Measurements from ENCODE around the gene UGP2. TPM values are rescaled to one million over a fixed set of nuclear protein-coding genes. Genes with fewer than 3 reads are reported as not detected.

The UGP2 gene
- total and polyA plus RNA-seq, 10 of the 15 experiments (the other 5 are each of a cell fraction or from before 2014, with no cell fraction given): 40.8 to 98.3 (median 76.1) TPM

GRCh38 chr2:63851691-63852311, 10.1 kb downstream of the UGP2 start:
- ChIA-PET RAD21 (ENCODE audit: unreplicated experiment) (interaction anchor here (2.6 kb wide), 1 partner anchor 9 kb away, joined by 7 read pairs; no protein-coding TSS in a partner anchor), POLR2A (interaction anchor here (3.1 kb wide), 1 partner anchor 11 kb away, joined by 20 read pairs; the partner anchor contains the start of gene UGP2), SMC1A (ENCODE audit: uncharacterized antibody, unreplicated experiment) (interaction anchor here (1.2 to 6.2 kb wide), 4 partner anchors 8 to 255 kb away, joined by 3 to 66 read pairs (median 4); partner anchors contain the start of gene UGP2), CTCF (interaction anchor here (1.7 to 14.9 kb wide), 5 partner anchors 8 to 153 kb away, joined by 4 to 170 read pairs (median 13); partner anchors contain the start of gene UGP2)
- whole genome bisulfite sequencing (ENCODE audit: insufficient coverage, insufficient replicate concordance, low lambda C conversion rate, missing lambda C conversion rate): 100% methylated on average over 1 of the region's 1 CpG
- Histone ChIP-seq H3K4me3 (no peak overlapping the region), H3K27ac (ENCODE audit: control insufficient read depth, insufficient read depth) (no peak overlapping the region), H4K20me1 (ENCODE audit: control insufficient read depth, insufficient read depth) (peaks cover 3% of the 10 kb centered on the region; the same call in 1 of the 2 replicates), H3K9ac (ENCODE audit: control insufficient read depth, insufficient read depth, low read length) (no peak overlapping the region), H3K9me3 (replicated peaks; ENCODE audit: control insufficient read depth, insufficient read depth, low read length) (peaks cover 1% of the 10 kb centered on the region; the same call in 1 of the 3 replicates), H3K27me3 (replicated peaks in 1 of 2; ENCODE audit: control insufficient read depth in 2 of 2, insufficient read depth in 2 of 2, low read length in 1 of 2) (no peaks in the 10 kb centered on the region), H3K4me2 (ENCODE audit: control insufficient read depth, insufficient read depth) (no peak overlapping the region), H3K36me3 (ENCODE audit: control insufficient read depth in 2 of 2, insufficient read depth in 2 of 2, low read length in 1 of 2) (no peaks in the 10 kb centered on the region), H2AFZ (ENCODE audit: control insufficient read depth, low read depth, low read length) (no peak overlapping the region), H3K4me1 (ENCODE audit: control insufficient read depth, insufficient read depth, low read length) (no peaks in the 10 kb centered on the region), H3K79me2 (ENCODE audit: control insufficient read depth, insufficient read depth, low read length) (peaks cover 65% of the 10 kb centered on the region)
- no peak for DNase-seq (ENCODE audit: low read depth, low spot score)
- intact Hi-C loops (cut with micrococcal nuclease; ENCODE audit: unreplicated experiment) (no loop called here), in situ Hi-C loops (cut with MboI) (no loop called here)
- ATAC-seq: no peak
- TF ChIP-seq IKZF1 (conservative IDR thresholded peaks at IDR 0.05) (no peak), POLR2A (IDR thresholded peaks at IDR 0.05; ENCODE audit: low read depth, low read length) (no peak), ZZZ3 (IDR thresholded peaks at IDR 0.05; ENCODE audit: control insufficient read depth, insufficient read length, low read depth) (no peak)
- no peak for FAIRE-seq
- BruUV-seq (replicated peaks): no TSS peak

DNA sequence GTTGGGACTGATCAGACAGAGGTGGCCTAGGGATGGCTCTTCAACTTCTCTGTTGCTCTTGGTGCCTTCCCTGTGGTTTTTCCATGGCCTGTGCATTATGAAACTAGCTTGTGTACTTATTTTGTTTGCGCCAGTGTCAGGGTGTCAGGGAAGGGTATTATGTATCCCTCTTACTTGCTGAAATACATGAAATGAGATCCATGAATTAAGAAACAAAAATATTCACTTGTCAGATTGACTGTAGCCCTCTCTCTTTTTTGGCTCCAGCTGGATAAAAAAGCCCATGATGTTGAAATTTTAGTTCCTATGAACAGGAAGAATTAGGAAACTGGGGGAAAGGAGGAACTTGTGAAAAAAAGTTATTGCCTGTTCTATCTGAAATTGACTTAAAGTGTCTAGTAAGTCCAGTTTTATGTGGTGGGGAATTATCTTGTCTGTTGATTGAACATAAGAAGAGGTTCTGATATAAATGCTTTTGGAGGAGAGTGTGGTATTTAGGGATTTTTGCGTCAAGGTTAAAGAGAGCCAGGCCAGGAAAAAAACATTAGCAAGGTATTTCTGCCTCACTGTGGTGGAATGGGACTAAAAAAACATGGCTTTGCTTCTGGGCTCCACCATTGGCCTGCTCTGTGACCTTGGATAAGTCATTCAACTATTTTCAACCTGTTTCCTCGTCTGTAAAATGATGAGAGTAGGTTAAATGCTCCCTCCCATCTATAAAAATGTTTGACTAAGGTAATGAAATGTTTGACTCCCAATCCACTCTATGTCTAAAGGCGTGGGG, 12.0 kb downstream of the UGP2 start:
- no peaks in the 10 kb centered on the region for H3K4me1 ChIP-seq (ENCODE audit: control insufficient read depth, insufficient read depth, low read length)
- H2AFZ ChIP-seq (ENCODE audit: control insufficient read depth, low read depth, low read length): no peak overlapping the region
- H3K27me3 ChIP-seq (replicated peaks in 1 of 2; ENCODE audit: control insufficient read depth in 2 of 2, insufficient read depth in 2 of 2, low read length in 1 of 2): no peaks in the 10 kb centered on the region
- no peak overlapping the region for H3K9ac ChIP-seq (ENCODE audit: control insufficient read depth, insufficient read depth, low read length)
- no peak for DNase-seq (ENCODE audit: low read depth, low spot score)
- no peaks in the 10 kb centered on the region for H3K9me3 ChIP-seq (replicated peaks; ENCODE audit: control insufficient read depth, insufficient read depth, low read length)
- peaks cover 3% of the 10 kb centered on the region; the same call in 1 of the 2 replicates for H4K20me1 ChIP-seq (ENCODE audit: control insufficient read depth, insufficient read depth)
- H3K36me3 ChIP-seq (ENCODE audit: control insufficient read depth in 2 of 2, insufficient read depth in 2 of 2, low read length in 1 of 2): peaks cover 3 to 7% of the 10 kb centered on the region in 2 experiments; a peak in 2 of 4 replicates
- no peak for ATAC-seq
- no TSS peak for BruUV-seq (replicated peaks)
- no peak overlapping the region for H3K4me2 ChIP-seq (ENCODE audit: control insufficient read depth, insufficient read depth)
- intact Hi-C loops (cut with micrococcal nuclease; ENCODE audit: unreplicated experiment): no loop called here
- ChIA-PET SMC1A (ENCODE audit: uncharacterized antibody, unreplicated experiment) (interaction anchor here (0.9 to 6.2 kb wide), 4 partner anchors 9 to 56 kb away, joined by 3 to 66 read pairs (median 6); partner anchors contain the start of gene UGP2), POLR2A (interaction anchor here (1.0 to 3.1 kb wide), 4 partner anchors 8 to 263 kb away, joined by 3 to 20 read pairs (median 8); partner anchors contain the start of gene UGP2), CTCF (interaction anchor here (1.5 to 14.9 kb wide), 5 partner anchors 8 to 155 kb away, joined by 4 to 170 read pairs (median 10); partner anchors contain the start of gene UGP2), RAD21 (ENCODE audit: unreplicated experiment) (no interaction called here)
- FAIRE-seq: no peak
- in situ Hi-C loops (cut with MboI): no loop called here
- peaks cover 51% of the 10 kb centered on the region for H3K79me2 ChIP-seq (ENCODE audit: control insufficient read depth, insufficient read depth, low read length)
- no peak overlapping the region for H3K4me3 ChIP-seq
- WGBS (ENCODE audit: insufficient coverage, insufficient replicate concordance, low lambda C conversion rate, missing lambda C conversion rate): 82% methylated on average over 4 of the region's 4 CpGs
- H3K27ac ChIP-seq (ENCODE audit: control insufficient read depth, insufficient read depth): no peak overlapping the region
- TF ChIP-seq EZH2 (IDR thresholded peaks at IDR 0.05; ENCODE audit: borderline replicate concordance, control insufficient read depth, low read depth, low read length) (no peak), ASH2L (IDR thresholded peaks at IDR 0.05; ENCODE audit: borderline replicate concordance, low read depth) (no peak), NBN (IDR thresholded peaks at IDR 0.05) (no peak), HDAC2 (IDR thresholded peaks at IDR 0.05) (no peak), HDAC6 (IDR thresholded peaks at IDR 0.05; ENCODE audit: unreplicated experiment) (no peak), NFYA (IDR thresholded peaks at IDR 0.05; ENCODE audit: borderline replicate concordance, low read depth, low read length) (no peak), STAT1 (conservative IDR thresholded peaks at IDR 0.05) (no peak)
- TF ChIP-seq, protein P1, sequence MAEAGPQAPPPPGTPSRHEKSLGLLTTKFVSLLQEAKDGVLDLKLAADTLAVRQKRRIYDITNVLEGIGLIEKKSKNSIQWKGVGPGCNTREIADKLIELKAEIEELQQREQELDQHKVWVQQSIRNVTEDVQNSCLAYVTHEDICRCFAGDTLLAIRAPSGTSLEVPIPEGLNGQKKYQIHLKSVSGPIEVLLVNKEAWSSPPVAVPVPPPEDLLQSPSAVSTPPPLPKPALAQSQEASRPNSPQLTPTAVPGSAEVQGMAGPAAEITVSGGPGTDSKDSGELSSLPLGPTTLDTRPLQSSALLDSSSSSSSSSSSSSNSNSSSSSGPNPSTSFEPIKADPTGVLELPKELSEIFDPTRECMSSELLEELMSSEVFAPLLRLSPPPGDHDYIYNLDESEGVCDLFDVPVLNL (IDR thresholded peaks at IDR 0.05; ENCODE audit: low read depth, low read length): no peak
- TF ChIP-seq, protein P2, sequence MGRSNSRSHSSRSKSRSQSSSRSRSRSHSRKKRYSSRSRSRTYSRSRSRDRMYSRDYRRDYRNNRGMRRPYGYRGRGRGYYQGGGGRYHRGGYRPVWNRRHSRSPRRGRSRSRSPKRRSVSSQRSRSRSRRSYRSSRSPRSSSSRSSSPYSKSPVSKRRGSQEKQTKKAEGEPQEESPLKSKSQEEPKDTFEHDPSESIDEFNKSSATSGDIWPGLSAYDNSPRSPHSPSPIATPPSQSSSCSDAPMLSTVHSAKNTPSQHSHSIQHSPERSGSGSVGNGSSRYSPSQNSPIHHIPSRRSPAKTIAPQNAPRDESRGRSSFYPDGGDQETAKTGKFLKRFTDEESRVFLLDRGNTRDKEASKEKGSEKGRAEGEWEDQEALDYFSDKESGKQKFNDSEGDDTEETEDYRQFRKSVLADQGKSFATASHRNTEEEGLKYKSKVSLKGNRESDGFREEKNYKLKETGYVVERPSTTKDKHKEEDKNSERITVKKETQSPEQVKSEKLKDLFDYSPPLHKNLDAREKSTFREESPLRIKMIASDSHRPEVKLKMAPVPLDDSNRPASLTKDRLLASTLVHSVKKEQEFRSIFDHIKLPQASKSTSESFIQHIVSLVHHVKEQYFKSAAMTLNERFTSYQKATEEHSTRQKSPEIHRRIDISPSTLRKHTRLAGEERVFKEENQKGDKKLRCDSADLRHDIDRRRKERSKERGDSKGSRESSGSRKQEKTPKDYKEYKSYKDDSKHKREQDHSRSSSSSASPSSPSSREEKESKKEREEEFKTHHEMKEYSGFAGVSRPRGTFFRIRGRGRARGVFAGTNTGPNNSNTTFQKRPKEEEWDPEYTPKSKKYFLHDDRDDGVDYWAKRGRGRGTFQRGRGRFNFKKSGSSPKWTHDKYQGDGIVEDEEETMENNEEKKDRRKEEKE (IDR thresholded peaks at IDR 0.05): no peak
